Peyer's patch (tissue), 4 donors: ENCODE results near the gene ICA1. TPM values are rescaled to one million over a fixed set of nuclear protein-coding genes. Genes with fewer than 3 reads are reported as not detected.

ENCODE experiments used
- DNase-seq, 3 donors: peaks; one replicate each; pipeline ENCODE4 v3.0.0-alpha.2; 2017 to 2019
- H3K27ac ChIP-seq, 4 donors: fragments of 200-600 bp; sonication (generic); one replicate each; pipeline ENCODE4 v1.5.1; 2016 to 2019
- H3K27me3 ChIP-seq, 2 donors: fragments of 200-600 bp; sonication (generic); one replicate each; pipeline ENCODE4 v1.5.1; 2019
- H3K36me3 ChIP-seq, 3 donors: fragments of 200-600 bp; sonication (generic); one replicate each; pipeline ENCODE4 v1.5.1; 2016 to 2019
- H3K4me1 ChIP-seq, 4 donors: fragments of 200-600 bp; sonication (generic); one replicate each; pipeline ENCODE4 v1.5.1; 2016 to 2019
- H3K4me3 ChIP-seq, 4 donors: fragments of 200-600 bp; sonication (generic); 1 replicate in 3 of 4; 2 replicates in 1 of 4; pipeline ENCODE4 v1.5.1; 2016 to 2019; ENCODE audit warnings: mild to moderate bottlenecking in 1 of 4
- H3K9me3 ChIP-seq, 4 donors: fragments of 200-600 bp; sonication (generic); one replicate each; pipeline ENCODE4 v1.5.1; 2016 to 2019; ENCODE audit warnings: mild to moderate bottlenecking in 1 of 4
- CTCF ChIP-seq, 6 experiments: fragments of 450-650 bp in 4 of 6; fragments of 200-600 bp in 2 of 6; sonication (generic) in 1 of 6; IDR thresholded peaks; one replicate each; pipeline ENCODE4 v1.5.1; 2017 to 2019; ENCODE audit warnings: antibody characterized with exemption in 6 of 6, mild to moderate bottlenecking in 3 of 6, moderate library complexity in 1 of 6
- POLR2A ChIP-seq, 2 donors: fragments of 450-650 bp; IDR thresholded peaks; one replicate each; pipeline ENCODE4 v1.5.1; 2017; ENCODE audit warnings: antibody characterized with exemption in 2 of 2, mild to moderate bottlenecking in 2 of 2, moderate library complexity in 2 of 2
- total RNA-seq, 4 donors: library from RNA; depleted of rRNA; stranded (reverse); fragments of >200 nt; gene quantifications; one replicate each; pipeline ENCODE4 v1.1.0, GENCODE V29; 2016

The ICA1 gene
- total RNA-seq, 4 donors from 2014 or later: 37.0 to 79.9 (median 52.4) TPM

- Histone ChIP-seq H3K9me3 (no peaks in the 10 kb centered on the region), H3K4me1 (no peaks in the 10 kb centered on the region), H3K27ac (no peak overlapping the region), H3K4me3 (no peak overlapping the region), H3K27me3 (no peaks in the 10 kb centered on the region), H3K36me3 (no peaks in the 10 kb centered on the region)
- no peak for DNase-seq
- TF ChIP-seq POLR2A (IDR thresholded peaks at IDR 0.05) (no peak), CTCF (IDR thresholded peaks at IDR 0.05) (no peak)
These were observed 49.3 kb downstream of the ICA1 start for GRCh38 chr7:8212638-8213037.

DNA sequence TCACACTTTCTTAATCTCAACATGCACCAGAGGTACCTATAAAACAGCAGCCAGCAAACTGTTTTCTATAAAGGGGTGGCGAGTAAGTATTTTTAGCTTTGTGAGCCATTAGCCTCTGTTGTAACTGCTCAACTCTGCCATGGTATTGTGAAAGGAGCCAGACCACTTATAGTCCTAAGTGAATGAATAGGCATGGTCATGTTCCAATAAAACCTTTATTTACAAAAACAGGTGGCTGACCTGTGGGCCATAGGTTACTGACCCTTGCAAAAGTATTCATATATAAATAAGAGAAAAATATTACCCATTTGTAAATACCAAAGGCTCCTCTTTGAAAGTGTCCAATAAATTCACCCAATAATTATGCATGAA, 50.3 kb downstream of the ICA1 start:
- DNase-seq: no peak
- no peak overlapping the region for H3K4me3 ChIP-seq
- no peak overlapping the region for H3K27ac ChIP-seq
- H3K4me1 ChIP-seq: no peaks in the 10 kb centered on the region
- no peaks in the 10 kb centered on the region for H3K27me3 ChIP-seq
- TF ChIP-seq POLR2A (IDR thresholded peaks at IDR 0.05) (no peak), CTCF (IDR thresholded peaks at IDR 0.05) (no peak)
- no peaks in the 10 kb centered on the region for H3K9me3 ChIP-seq
- no peaks in the 10 kb centered on the region for H3K36me3 ChIP-seq

DNA sequence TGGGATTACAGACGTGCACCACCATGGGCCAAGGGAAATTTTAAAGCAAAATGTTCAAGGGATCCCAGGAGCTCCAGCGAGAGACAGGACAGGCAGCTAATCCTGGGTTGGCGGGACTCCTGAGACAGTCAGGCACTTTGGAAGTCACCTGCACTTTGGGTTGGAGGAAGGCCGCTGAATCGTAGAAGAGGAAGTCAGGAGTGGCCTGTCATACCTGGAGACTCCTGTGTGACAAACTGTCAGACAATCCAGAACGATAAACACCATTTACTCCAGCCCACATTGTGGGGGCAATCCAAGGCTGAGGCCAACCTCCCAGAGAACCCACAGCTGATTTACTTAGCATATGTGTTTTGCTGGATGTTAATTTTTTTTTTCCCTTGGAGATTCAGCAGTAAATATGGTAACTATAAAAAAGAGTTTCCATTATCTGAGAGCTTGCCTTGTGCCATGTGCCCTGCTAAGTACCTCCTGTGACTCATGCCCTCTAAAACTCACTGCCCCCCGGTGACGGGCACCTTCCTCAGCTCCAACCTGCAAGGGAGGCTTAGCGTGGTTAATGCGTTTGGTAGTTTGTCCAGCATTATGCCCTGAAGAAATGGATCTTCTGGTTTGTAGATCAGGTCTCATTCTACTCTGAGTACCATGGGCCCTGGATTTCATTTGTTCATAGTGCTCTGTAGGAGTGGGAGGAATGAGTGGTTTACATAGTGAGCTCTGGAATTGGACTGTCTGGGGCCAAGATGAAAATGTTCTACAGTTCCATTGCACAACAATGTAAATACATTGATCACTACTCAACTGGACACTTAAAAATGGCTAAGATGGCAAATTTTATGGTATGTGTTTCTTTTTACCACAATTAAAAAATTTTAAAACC, 50.9 kb downstream of the ICA1 start:
- H3K4me1 ChIP-seq: no peaks in the 10 kb centered on the region
- DNase-seq: no peak
- no peaks in the 10 kb centered on the region for H3K27me3 ChIP-seq
- H3K27ac ChIP-seq: no peak overlapping the region
- TF ChIP-seq POLR2A (IDR thresholded peaks at IDR 0.05) (no peak), CTCF (IDR thresholded peaks at IDR 0.05) (no peak)
- no peak overlapping the region for H3K4me3 ChIP-seq
- no peaks in the 10 kb centered on the region for H3K9me3 ChIP-seq
- H3K36me3 ChIP-seq: no peaks in the 10 kb centered on the region

- H3K4me1 ChIP-seq: no peaks in the 10 kb centered on the region
- H3K27ac ChIP-seq: no peak overlapping the region
- no peak for DNase-seq
- H3K4me3 ChIP-seq: no peak overlapping the region
- TF ChIP-seq CTCF (IDR thresholded peaks at IDR 0.05) (no peak), POLR2A (IDR thresholded peaks at IDR 0.05) (no peak)
- H3K27me3 ChIP-seq: no peaks in the 10 kb centered on the region
- no peaks in the 10 kb centered on the region for H3K36me3 ChIP-seq
- no peaks in the 10 kb centered on the region for H3K9me3 ChIP-seq
These were observed 52.6 kb downstream of the ICA1 start for GRCh38 chr7:8209353-8209752.

GRCh38 chr7:8208816-8209215, 53.2 kb downstream of the ICA1 start:
- Histone ChIP-seq H3K27me3 (no peaks in the 10 kb centered on the region), H3K36me3 (no peaks in the 10 kb centered on the region), H3K27ac (no peak overlapping the region), H3K9me3 (no peaks in the 10 kb centered on the region), H3K4me3 (no peak overlapping the region), H3K4me1 (no peaks in the 10 kb centered on the region)
- DNase-seq: no peak
- TF ChIP-seq CTCF (IDR thresholded peaks at IDR 0.05) (no peak), POLR2A (IDR thresholded peaks at IDR 0.05) (no peak)
